Esophagus squamous epithelium (tissue), 5 donors: Measurements from ENCODE around the gene NRARP. TPM values are rescaled to one million over a fixed set of nuclear protein-coding genes. Genes with fewer than 3 reads are reported as not detected.

Experiments used
- DNase-seq: peaks from one replicate; lab custom pipeline; 2025; lab: John Stamatoyannopoulos, UW
- H3K27ac ChIP-seq, 4 donors: fragments of 200-600 bp; sonication (generic); one replicate each; pipeline ENCODE4 v1.5.1; 2016 to 2019; ENCODE audit warnings: mild to moderate bottlenecking in 1 of 4
- H3K27me3 ChIP-seq, 4 donors: fragments of 200-600 bp; sonication (generic); 1 replicate in 3 of 4; 2 replicates in 1 of 4; pipeline versions ENCODE4 v1.5.1 to v1.6.0; 2017 to 2021; ENCODE audit warnings: antibody characterized with exemption in 1 of 4
- H3K36me3 ChIP-seq, 3 donors: fragments of 200-600 bp; sonication (generic); one replicate each; pipeline ENCODE4 v1.5.1; 2016 to 2019
- H3K4me1 ChIP-seq, 3 donors: fragments of 200-600 bp; sonication (generic); one replicate each; pipeline ENCODE4 v1.5.1; 2017 to 2019
- H3K4me3 ChIP-seq, 4 donors: fragments of 200-600 bp; sonication (generic); 1 replicate in 3 of 4; 2 replicates in 1 of 4; pipeline ENCODE4 v1.5.1; 2016 to 2019; ENCODE audit warnings: mild to moderate bottlenecking in 2 of 4, moderate library complexity in 1 of 4
- H3K9me3 ChIP-seq, 3 donors: fragments of 200-600 bp; sonication (generic); one replicate each; pipeline ENCODE4 v1.5.1; 2016 to 2019
- POLR2A ChIP-seq, 4 donors: fragments of 450-650 bp; IDR thresholded peaks; one replicate each; pipeline ENCODE4 v1.6.1; 2017; ENCODE audit warnings: antibody characterized with exemption in 4 of 4, mild to moderate bottlenecking in 4 of 4, moderate library complexity in 3 of 4
- WGBS, 2 donors: methylation state at CpG; one replicate each; pipeline ENCODE4 v1.1.5; 2018; 5-methylcytosine and 5-hydroxymethylcytosine counted together
- intact Hi-C: fragments of 100-400 bp; cut with DNase I; formaldehyde crosslinking; loops from one replicate; pipeline ENCODE4 v1.15.0; 2022
- total RNA-seq, 4 donors: library from RNA; depleted of rRNA; stranded (reverse); fragments of >200 nt; gene quantifications; one replicate each; pipeline ENCODE4 v1.1.0, GENCODE V29; 2016
- TF ChIP-seq, protein P1 (sequence below), 6 experiments: fragments of 450-650 bp in 4 of 6; fragments of 200-600 bp in 2 of 6; sonication (generic) in 2 of 6; IDR thresholded peaks; one replicate each; pipeline ENCODE4 v1.5.1; 2016 to 2019; ENCODE audit warnings: antibody characterized with exemption in 6 of 6, mild to moderate bottlenecking in 4 of 6, moderate library complexity in 4 of 6
- donor health status: DM: yes; HTN: yes; CAD: no.

NRARP gene
- total RNA-seq, 4 donors from 2014 or later: 19.6 to 33.9 (median 27.5) TPM

- TF ChIP-seq, protein P1, sequence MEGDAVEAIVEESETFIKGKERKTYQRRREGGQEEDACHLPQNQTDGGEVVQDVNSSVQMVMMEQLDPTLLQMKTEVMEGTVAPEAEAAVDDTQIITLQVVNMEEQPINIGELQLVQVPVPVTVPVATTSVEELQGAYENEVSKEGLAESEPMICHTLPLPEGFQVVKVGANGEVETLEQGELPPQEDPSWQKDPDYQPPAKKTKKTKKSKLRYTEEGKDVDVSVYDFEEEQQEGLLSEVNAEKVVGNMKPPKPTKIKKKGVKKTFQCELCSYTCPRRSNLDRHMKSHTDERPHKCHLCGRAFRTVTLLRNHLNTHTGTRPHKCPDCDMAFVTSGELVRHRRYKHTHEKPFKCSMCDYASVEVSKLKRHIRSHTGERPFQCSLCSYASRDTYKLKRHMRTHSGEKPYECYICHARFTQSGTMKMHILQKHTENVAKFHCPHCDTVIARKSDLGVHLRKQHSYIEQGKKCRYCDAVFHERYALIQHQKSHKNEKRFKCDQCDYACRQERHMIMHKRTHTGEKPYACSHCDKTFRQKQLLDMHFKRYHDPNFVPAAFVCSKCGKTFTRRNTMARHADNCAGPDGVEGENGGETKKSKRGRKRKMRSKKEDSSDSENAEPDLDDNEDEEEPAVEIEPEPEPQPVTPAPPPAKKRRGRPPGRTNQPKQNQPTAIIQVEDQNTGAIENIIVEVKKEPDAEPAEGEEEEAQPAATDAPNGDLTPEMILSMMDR (IDR thresholded peaks at IDR 0.05): peak in 5 of 6 experiments; percentile 15 to 71 (median 53)
- no peak for TF ChIP-seq POLR2A (IDR thresholded peaks at IDR 0.05)
- Histone ChIP-seq H3K27ac (peak overlapping the region; percentile 84 to 94 (median 90)), H3K4me1 (peaks cover 70 to 94% (median 71%) of the 10 kb centered on the region in 3 donors), H3K27me3 (peaks cover 0 to 74% (median 2%) of the 10 kb centered on the region in 4 donors), H3K4me3 (peak overlapping the region; percentile 35 to 79 (median 54)), H3K36me3 (peaks cover 0 to 15% (median 0%) of the 10 kb centered on the region in 3 donors), H3K9me3 (no peaks in the 10 kb centered on the region)
- WGBS, 2 donors: 0 to 2% methylated on average over 5 to 11 of the region's 78 CpGs
- DNase-seq: no peak
- intact Hi-C loops: no loop called here
Observed at GRCh38 chr9:137302449-137303150, 529 bp upstream of the NRARP start.

GRCh38 chr9:137301081-137301947 is 757 bp downstream of the NRARP start:
- H3K4me3 ChIP-seq: peak overlapping the region; percentile 53 to 79 (median 58)
- WGBS, 2 donors: 0 to 5% methylated on average over 11 to 13 of the region's 115 CpGs
- TF ChIP-seq, protein P1 (IDR thresholded peaks at IDR 0.05): peak in 3 of 6 experiments; percentile 18 to 33 (median 25)
- TF ChIP-seq POLR2A (IDR thresholded peaks at IDR 0.05): no peak
- intact Hi-C loops: no loop called here
- H3K27ac ChIP-seq: peak overlapping the region; percentile 68 to 91 (median 83)
- peaks cover 0 to 15% (median 0%) of the 10 kb centered on the region in 3 donors for H3K36me3 ChIP-seq
- DNase-seq: no peak
- no peaks in the 10 kb centered on the region for H3K9me3 ChIP-seq
- peaks cover 62 to 94% (median 63%) of the 10 kb centered on the region in 3 donors for H3K4me1 ChIP-seq
- H3K27me3 ChIP-seq: peaks cover 0 to 73% (median 2%) of the 10 kb centered on the region in 4 donors

DNA sequence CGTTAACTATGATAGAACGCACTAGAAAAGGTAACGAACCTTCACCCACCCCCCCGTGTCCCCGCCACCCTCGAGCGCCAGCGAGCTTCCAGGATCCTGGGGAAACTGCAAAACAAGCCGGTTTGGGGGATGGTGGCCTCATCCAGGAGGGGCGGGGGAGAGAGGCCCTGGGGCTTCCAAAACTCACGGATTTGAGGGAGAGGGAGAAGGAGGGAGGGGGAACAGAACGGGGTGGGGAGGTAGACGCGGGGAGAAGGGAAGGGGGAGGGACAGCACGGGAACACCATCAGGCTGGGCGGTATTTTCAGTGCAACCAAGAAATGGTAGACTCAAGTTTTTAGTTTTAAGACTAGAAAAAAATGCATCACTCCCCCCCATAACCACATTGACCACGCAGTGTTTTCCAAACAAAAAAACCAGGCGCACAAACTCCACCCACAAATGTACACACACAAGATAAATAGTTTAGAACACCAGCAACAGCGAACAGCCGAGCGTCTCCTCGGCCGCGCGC is 1.4 kb downstream of the NRARP start:
- H3K27me3 ChIP-seq: peaks cover 0 to 73% (median 2%) of the 10 kb centered on the region in 4 donors

GRCh38 chr9:137299938-137300337 is 2.1 kb downstream of the NRARP start:
- Histone ChIP-seq H3K4me3 (peak overlapping the region; percentile 53 to 79 (median 58)), H3K27me3 (peaks cover 0 to 74% (median 2%) of the 10 kb centered on the region in 4 donors), H3K9me3 (peaks cover 0 to under 1% (median 0%) of the 10 kb centered on the region in 3 donors), H3K36me3 (peaks cover 0 to 15% (median 0%) of the 10 kb centered on the region in 3 donors), H3K4me1 (peaks cover 55 to 94% (median 60%) of the 10 kb centered on the region in 3 donors), H3K27ac (peak overlapping the region; percentile 16 to 85 (median 50))
- TF ChIP-seq POLR2A (IDR thresholded peaks at IDR 0.05): no peak
- TF ChIP-seq, protein P1 (IDR thresholded peaks at IDR 0.05): no peak
- DNase-seq: no peak
- 39 to 44% methylated on average over 16 of the region's 16 CpGs for WGBS, 2 donors
- intact Hi-C loops: loop anchor here (5.0 to 10.0 kb wide), 2 partner anchors 107 to 135 kb away; no protein-coding TSS in a partner anchor

More for the DNA sequence above, 1.4 kb downstream of the NRARP start:
- Histone ChIP-seq H3K9me3 (no peaks in the 10 kb centered on the region), H3K4me3 (peak overlapping the region; percentile 53 to 79 (median 58)), H3K4me1 (peaks cover 60 to 94% (median 62%) of the 10 kb centered on the region in 3 donors), H3K36me3 (peaks cover 0 to 15% (median 0%) of the 10 kb centered on the region in 3 donors), H3K27ac (peak overlapping the region; percentile 68 to 91 (median 83))
- 2 to 4% methylated on average over 12 to 18 of the region's 25 CpGs for WGBS, 2 donors
- no peak for TF ChIP-seq POLR2A (IDR thresholded peaks at IDR 0.05)
- TF ChIP-seq, protein P1 (IDR thresholded peaks at IDR 0.05): no peak
- no peak for DNase-seq
- intact Hi-C loops: no loop called here
